Muscle layer of duodenum (tissue), 2 donors: ENCODE measurements around the gene NPAS3.

ENCODE experiments used
- H3K27ac ChIP-seq: one replicate; pipeline ENCODE4 v1.7.0; 2013; ENCODE audit warnings: mild to moderate bottlenecking, low read length
- H3K27me3 ChIP-seq: one replicate; pipeline ENCODE4 v1.7.0; 2013; ENCODE audit warnings: low read depth, mild to moderate bottlenecking, control low read depth, low read length
- H3K36me3 ChIP-seq, 2 donors: one replicate each; pipeline ENCODE4 v1.7.0; 2013; ENCODE audit warnings: low read length in 2 of 2, control low read depth in 1 of 2, mild to moderate bottlenecking in 1 of 2; ENCODE audit not compliant: insufficient read depth in 2 of 2, control insufficient read depth in 1 of 2
- H3K4me1 ChIP-seq, 2 donors: one replicate each; pipeline ENCODE4 v1.7.0; 2013; ENCODE audit warnings: low read length in 2 of 2, mild to moderate bottlenecking in 2 of 2, control low read depth in 1 of 2, moderate library complexity in 1 of 2; ENCODE audit not compliant: insufficient read depth in 2 of 2, control insufficient read depth in 1 of 2
- H3K4me3 ChIP-seq, 2 donors: one replicate each; pipeline ENCODE4 v1.7.0; 2013; ENCODE audit warnings: low read length in 2 of 2, low read depth in 1 of 2, mild to moderate bottlenecking in 1 of 2
- H3K9me3 ChIP-seq, 2 donors: one replicate each; pipeline ENCODE4 v1.7.0; 2013; ENCODE audit warnings: low read length in 2 of 2, control low read depth in 1 of 2, mild to moderate bottlenecking in 1 of 2; ENCODE audit not compliant: control insufficient read depth in 1 of 2
- donor health status: healthy.

Gene NPAS3

GRCh38 chr14:33814010-33814409, 875.3 kb downstream of the NPAS3 start:
- no peaks in the 10 kb centered on the region for H3K27me3 ChIP-seq
- H3K4me3 ChIP-seq = no peak overlapping the region
- no peaks in the 10 kb centered on the region for H3K9me3 ChIP-seq
- H3K27ac ChIP-seq = no peak overlapping the region
- H3K36me3 ChIP-seq = no peaks in the 10 kb centered on the region
- no peaks in the 10 kb centered on the region for H3K4me1 ChIP-seq

- H3K9me3 ChIP-seq = no peaks in the 10 kb centered on the region
- H3K4me3 ChIP-seq = no peak overlapping the region
- no peaks in the 10 kb centered on the region for H3K36me3 ChIP-seq
- no peaks in the 10 kb centered on the region for H3K4me1 ChIP-seq
- no peak overlapping the region for H3K27ac ChIP-seq
- no peaks in the 10 kb centered on the region for H3K27me3 ChIP-seq
Measured at GRCh38 chr14:33833706-33834465, 895.2 kb downstream of the NPAS3 start.

- no peaks in the 10 kb centered on the region for H3K9me3 ChIP-seq
- no peaks in the 10 kb centered on the region for H3K36me3 ChIP-seq
- H3K4me1 ChIP-seq = peaks cover 0 to 3% of the 10 kb centered on the region in 2 donors
- H3K4me3 ChIP-seq = no peak overlapping the region
- H3K27ac ChIP-seq = no peak overlapping the region
- no peaks in the 10 kb centered on the region for H3K27me3 ChIP-seq
Measured at GRCh38 chr14:33834466-33835260, 896.0 kb downstream of the NPAS3 start.

GRCh38 chr14:33835261-33835655, 896.6 kb downstream of the NPAS3 start:
- H3K9me3 ChIP-seq = no peaks in the 10 kb centered on the region
- H3K4me3 ChIP-seq = no peak overlapping the region
- H3K27ac ChIP-seq = no peak overlapping the region
- H3K27me3 ChIP-seq = no peaks in the 10 kb centered on the region
- H3K4me1 ChIP-seq = peaks cover 0 to 7% of the 10 kb centered on the region in 2 donors
- H3K36me3 ChIP-seq = no peaks in the 10 kb centered on the region

- no peaks in the 10 kb centered on the region for H3K27me3 ChIP-seq
- H3K27ac ChIP-seq = no peak overlapping the region
- peaks cover 0 to 7% of the 10 kb centered on the region in 2 donors for H3K4me1 ChIP-seq
- no peaks in the 10 kb centered on the region for H3K36me3 ChIP-seq
- H3K4me3 ChIP-seq = no peak overlapping the region
- H3K9me3 ChIP-seq = no peaks in the 10 kb centered on the region
Measured at GRCh38 chr14:33835677-33836076, 897.0 kb downstream of the NPAS3 start.

- no peak overlapping the region for H3K27ac ChIP-seq
Measured at GRCh38 chr14:33836203-33836899, 897.7 kb downstream of the NPAS3 start.

GRCh38 chr14:33836900-33837577, 898.4 kb downstream of the NPAS3 start:
- H3K36me3 ChIP-seq = no peaks in the 10 kb centered on the region
- no peak overlapping the region for H3K4me3 ChIP-seq
- H3K4me1 ChIP-seq = peaks cover 0 to 7% of the 10 kb centered on the region in 2 donors
- no peaks in the 10 kb centered on the region for H3K27me3 ChIP-seq
- H3K27ac ChIP-seq = no peak overlapping the region
- H3K9me3 ChIP-seq = no peaks in the 10 kb centered on the region

More at GRCh38 chr14:33836203-33836899, 897.7 kb downstream of the NPAS3 start:
- no peaks in the 10 kb centered on the region for H3K9me3 ChIP-seq
- H3K27me3 ChIP-seq = no peaks in the 10 kb centered on the region
- H3K36me3 ChIP-seq = no peaks in the 10 kb centered on the region
- H3K4me3 ChIP-seq = no peak overlapping the region
- peaks cover 0 to 7% of the 10 kb centered on the region in 2 donors for H3K4me1 ChIP-seq

- Histone ChIP-seq H3K4me3 (no peak overlapping the region), H3K27ac (no peak overlapping the region), H3K4me1 (peaks cover 0 to 7% of the 10 kb centered on the region in 2 donors), H3K27me3 (no peaks in the 10 kb centered on the region), H3K9me3 (no peaks in the 10 kb centered on the region), H3K36me3 (no peaks in the 10 kb centered on the region)
Measured at GRCh38 chr14:33837943-33838683, 899.4 kb downstream of the NPAS3 start.

- Histone ChIP-seq H3K4me3 (no peak overlapping the region), H3K9me3 (no peaks in the 10 kb centered on the region), H3K27me3 (no peaks in the 10 kb centered on the region), H3K4me1 (peaks cover 0 to 7% of the 10 kb centered on the region in 2 donors), H3K36me3 (no peaks in the 10 kb centered on the region), H3K27ac (no peak overlapping the region)
Measured at GRCh38 chr14:33839193-33840076, 900.8 kb downstream of the NPAS3 start.

GRCh38 chr14:33840797-33841196, 902.1 kb downstream of the NPAS3 start:
- Histone ChIP-seq H3K27ac (no peak overlapping the region), H3K4me3 (no peak overlapping the region), H3K36me3 (no peaks in the 10 kb centered on the region), H3K27me3 (no peaks in the 10 kb centered on the region), H3K9me3 (no peaks in the 10 kb centered on the region), H3K4me1 (peaks cover 0 to 7% of the 10 kb centered on the region in 2 donors)
